OCI-LY7 (cell line): ENCODE data around the gene CTPS1. TPM values are rescaled to one million over a fixed set of nuclear protein-coding genes. Genes with fewer than 3 reads are reported as not detected.

ENCODE experiments used
- BruUV-seq: library from RNA; stranded (reverse); fragments of 400-500 nt; replicated peaks from 2 replicates; lab custom pipeline; 2021; lab: Mats Ljungman, UMichigan
- CTCF ChIA-PET: fragments of 300-600 bp; sonication (Branson Sonifier 250); formaldehyde crosslinking; loops from one replicate; lab custom pipeline; 2022; ENCODE audit warnings: antibody characterized with exemption; ENCODE audit not compliant: unreplicated experiment; lab: Charles Lee
- POLR2A ChIA-PET: fragments of 300-600 bp; sonication (Branson Sonifier 250); formaldehyde crosslinking; loops from one replicate; lab custom pipeline; 2022; ENCODE audit warnings: antibody characterized with exemption; lab: Charles Lee
- DNase-seq: peaks from one replicate; pipeline ENCODE4 v3.0.0-alpha.2; 2015; ENCODE audit warnings: low spot score
- H2AFZ ChIP-seq: fragments of 200-600 bp; sonication (generic), shearing (Covaris generic); 2 replicates; pipeline ENCODE4 v1.6.1; 2014; ENCODE audit warnings: mild to moderate bottlenecking, antibody characterized with exemption, low read length, moderate library complexity
- H3K27ac ChIP-seq: fragments of 200-600 bp; sonication (generic); 2 replicates; pipeline ENCODE4 v1.5.1; 2014; ENCODE audit warnings: mixed run types, low read depth, mild to moderate bottlenecking, moderate library complexity, low read length, inconsistent platforms; ENCODE audit not compliant: poor library complexity, severe bottlenecking
- H3K36me3 ChIP-seq: fragments of 200-600 bp; sonication (generic); 2 replicates; pipeline ENCODE4 v1.6.1; 2014; ENCODE audit warnings: mild to moderate bottlenecking, antibody characterized with exemption, low read length, moderate library complexity, mixed read lengths; ENCODE audit not compliant: insufficient read depth
- H3K4me1 ChIP-seq: fragments of 200-600 bp; sonication (generic); 2 replicates; pipeline ENCODE4 v1.5.1; 2014; ENCODE audit warnings: mild to moderate bottlenecking, low read length; ENCODE audit not compliant: insufficient read depth, poor library complexity, severe bottlenecking
- H3K4me2 ChIP-seq: fragments of 200-600 bp; sonication (generic); 2 replicates; pipeline ENCODE4 v1.6.1; 2014; ENCODE audit warnings: mild to moderate bottlenecking, low read length
- H3K4me3 ChIP-seq: fragments of 200-600 bp; sonication (generic); 2 replicates; pipeline ENCODE4 v1.5.1; 2014; ENCODE audit warnings: mild to moderate bottlenecking, low read depth, low read length; ENCODE audit not compliant: poor library complexity, severe bottlenecking
- H3K79me2 ChIP-seq: fragments of 200-600 bp; sonication (generic); 2 replicates; pipeline ENCODE4 v1.6.1; 2016; ENCODE audit warnings: low read depth, mild to moderate bottlenecking, low read length, moderate library complexity, mixed read lengths; ENCODE audit not compliant: insufficient read depth
- H3K9me2 ChIP-seq: fragments of 200-600 bp; sonication (generic); 2 replicates; pipeline ENCODE4 v1.6.1; 2016; ENCODE audit warnings: mild to moderate bottlenecking, low read length, mixed read lengths; ENCODE audit not compliant: insufficient read depth
- H3K9me3 ChIP-seq: fragments of 200-600 bp; sonication (generic); 2 replicates; pipeline ENCODE4 v1.6.1; 2014; ENCODE audit warnings: mild to moderate bottlenecking, mixed run types, low read length, mixed read lengths
- H4K20me1 ChIP-seq: fragments of 200-600 bp; sonication (generic); 2 replicates; pipeline ENCODE4 v1.6.1; 2014; ENCODE audit warnings: mild to moderate bottlenecking, antibody characterized with exemption, low read length, moderate library complexity, mixed read lengths; ENCODE audit not compliant: insufficient read depth
- EZH2phosphoT487 ChIP-seq: fragments of 200-600 bp; sonication (generic); IDR thresholded peaks from 2 replicates; pipeline ENCODE4 v1.6.1; 2018; ENCODE audit warnings: low read depth, borderline replicate concordance, mild to moderate bottlenecking, mixed run types, antibody characterized with exemption, low read length, moderate library complexity, mixed read lengths
- intact Hi-C: fragments of 100-400 bp; cut with micrococcal nuclease; formaldehyde crosslinking; loops from one replicate; pipeline ENCODE4 v1.10.0; 2022; ENCODE audit not compliant: unreplicated experiment
- total RNA-seq, 2 experiments: library from RNA; depleted of rRNA in 1 of 2; stranded (reverse); fragments of >200 nt in 1 of 2; shearing (Covaris generic) in 1 of 2; gene quantifications; 2 replicates each; pipeline ENCODE4 v1.2.3, GENCODE V29; 2014 to 2022
- TF ChIP-seq, protein P1 (sequence below): fragments of 200-600 bp; sonication (generic); conservative IDR thresholded peaks from 2 replicates; pipeline ENCODE4 v1.5.1; 2014; ENCODE audit warnings: mild to moderate bottlenecking, antibody characterized with exemption, low read length, moderate library complexity, mixed read lengths

The CTPS1 gene
- total RNA-seq, 2 experiments from 2014 or later: 58.9 to 117 TPM

DNA sequence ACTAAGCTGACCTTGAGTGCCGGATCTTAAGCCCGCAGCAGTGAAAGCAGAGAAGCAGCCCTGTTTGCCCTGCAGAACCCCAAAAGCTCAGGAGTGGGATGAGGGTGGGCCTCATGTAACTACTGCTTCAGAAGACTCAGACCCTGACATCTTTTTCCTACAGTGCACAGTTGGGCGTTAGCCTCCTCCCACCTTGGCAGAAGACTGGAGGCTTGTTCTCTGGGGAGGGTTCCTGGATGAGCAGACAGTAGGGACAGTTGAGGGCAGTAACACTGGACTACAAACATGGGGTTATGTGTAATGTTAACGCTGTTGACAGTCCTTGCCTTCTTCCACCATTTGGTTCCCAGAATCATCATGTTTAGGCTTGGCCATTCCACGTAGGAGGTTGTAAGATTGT is 9.6 kb downstream of the CTPS1 start:
- intact Hi-C loops: no loop called here
- Histone ChIP-seq H3K9me2 (no peaks in the 10 kb centered on the region), H2AFZ (no peak overlapping the region), H3K36me3 (peaks cover 100% of the 10 kb centered on the region), H4K20me1 (peaks cover 11% of the 10 kb centered on the region; the same call in 1 of the 2 replicates), H3K9me3 (no peaks in the 10 kb centered on the region), H3K4me2 (no peak overlapping the region), H3K4me1 (no peaks in the 10 kb centered on the region), H3K4me3 (no peak overlapping the region), H3K79me2 (peaks cover 12% of the 10 kb centered on the region), H3K27ac (no peak overlapping the region)
- DNase-seq: no peak
- ChIA-PET POLR2A (no interaction called here), CTCF (no interaction called here)
- TF ChIP-seq EZH2phosphoT487: no peak
- TF ChIP-seq, protein P1, sequence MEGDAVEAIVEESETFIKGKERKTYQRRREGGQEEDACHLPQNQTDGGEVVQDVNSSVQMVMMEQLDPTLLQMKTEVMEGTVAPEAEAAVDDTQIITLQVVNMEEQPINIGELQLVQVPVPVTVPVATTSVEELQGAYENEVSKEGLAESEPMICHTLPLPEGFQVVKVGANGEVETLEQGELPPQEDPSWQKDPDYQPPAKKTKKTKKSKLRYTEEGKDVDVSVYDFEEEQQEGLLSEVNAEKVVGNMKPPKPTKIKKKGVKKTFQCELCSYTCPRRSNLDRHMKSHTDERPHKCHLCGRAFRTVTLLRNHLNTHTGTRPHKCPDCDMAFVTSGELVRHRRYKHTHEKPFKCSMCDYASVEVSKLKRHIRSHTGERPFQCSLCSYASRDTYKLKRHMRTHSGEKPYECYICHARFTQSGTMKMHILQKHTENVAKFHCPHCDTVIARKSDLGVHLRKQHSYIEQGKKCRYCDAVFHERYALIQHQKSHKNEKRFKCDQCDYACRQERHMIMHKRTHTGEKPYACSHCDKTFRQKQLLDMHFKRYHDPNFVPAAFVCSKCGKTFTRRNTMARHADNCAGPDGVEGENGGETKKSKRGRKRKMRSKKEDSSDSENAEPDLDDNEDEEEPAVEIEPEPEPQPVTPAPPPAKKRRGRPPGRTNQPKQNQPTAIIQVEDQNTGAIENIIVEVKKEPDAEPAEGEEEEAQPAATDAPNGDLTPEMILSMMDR: no peak
- no TSS peak for BruUV-seq

DNA sequence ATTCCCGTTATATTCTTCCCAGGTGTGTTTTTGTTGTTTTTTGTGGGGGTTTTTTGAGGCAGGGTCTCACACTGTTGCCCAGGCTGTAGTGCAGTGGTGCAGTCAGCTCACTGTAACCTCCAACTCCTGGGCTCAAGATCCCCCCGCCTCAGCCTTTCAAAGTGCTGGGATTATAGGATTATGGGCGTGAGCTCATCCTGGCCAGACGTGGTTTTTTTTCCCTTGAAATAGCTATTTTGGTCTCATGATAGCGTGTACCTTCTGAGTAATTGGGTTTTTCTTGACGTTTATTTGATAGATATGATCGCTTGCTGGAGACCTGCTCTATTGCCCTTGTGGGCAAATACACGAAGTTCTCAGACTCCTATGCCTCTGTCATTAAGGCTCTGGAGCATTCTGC is 17.6 kb downstream of the CTPS1 start:
- Histone ChIP-seq H3K4me3 (no peak overlapping the region), H3K36me3 (peaks cover 99% of the 10 kb centered on the region), H3K27ac (no peak overlapping the region), H4K20me1 (no peaks in the 10 kb centered on the region), H3K4me2 (no peak overlapping the region), H3K9me2 (no peaks in the 10 kb centered on the region), H2AFZ (no peak overlapping the region), H3K79me2 (0 out of 2 replicates have a peak, but pooled peaks cover 6% of the 10 kb centered on the region), H3K4me1 (no peaks in the 10 kb centered on the region), H3K9me3 (no peaks in the 10 kb centered on the region)
- no peak for DNase-seq
- intact Hi-C loops: no loop called here
- POLR2A ChIA-PET: no interaction called here
- no TSS peak for BruUV-seq
- CTCF ChIA-PET: no interaction called here
- TF ChIP-seq, protein P1: no peak
- no peak for TF ChIP-seq EZH2phosphoT487

DNA sequence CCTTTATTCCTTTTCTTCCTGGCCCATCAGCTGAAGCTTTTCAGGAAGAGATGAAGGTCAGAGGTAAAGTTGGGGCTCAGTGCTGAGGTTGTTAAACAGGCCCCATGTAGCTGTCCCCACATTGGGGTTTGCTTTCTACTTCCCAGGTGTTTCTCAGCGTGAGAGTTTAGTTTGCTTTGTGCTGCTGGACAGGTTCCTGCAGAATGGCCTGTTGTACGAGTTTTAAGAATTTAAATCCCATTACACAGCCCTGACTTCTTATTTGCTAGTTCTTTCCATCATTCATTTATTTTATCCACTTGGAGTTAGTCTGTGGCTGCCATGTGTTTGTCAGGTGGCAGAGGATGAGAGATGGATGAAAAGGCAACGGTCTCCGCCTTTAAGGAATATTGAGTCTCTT is 19.2 kb downstream of the CTPS1 start:
- Histone ChIP-seq H3K9me2 (no peaks in the 10 kb centered on the region), H3K36me3 (peaks cover 99% of the 10 kb centered on the region), H3K79me2 (0 out of 2 replicates have a peak, but pooled peaks cover 6% of the 10 kb centered on the region), H3K4me2 (no peak overlapping the region), H2AFZ (no peak overlapping the region), H3K27ac (no peak overlapping the region), H3K9me3 (no peaks in the 10 kb centered on the region), H3K4me1 (no peaks in the 10 kb centered on the region), H4K20me1 (no peaks in the 10 kb centered on the region), H3K4me3 (no peak overlapping the region)
- ChIA-PET POLR2A (no interaction called here), CTCF (no interaction called here)
- no peak for DNase-seq
- BruUV-seq: no TSS peak
- TF ChIP-seq EZH2phosphoT487: no peak
- TF ChIP-seq, protein P1: no peak
- intact Hi-C loops: no loop called here
